Limb (tissue), 2 donors: ENCODE results near the gene IGFBP2.

ENCODE experiments used
- DNase-seq, 2 donors: peaks; one replicate each; pipeline ENCODE4 v3.0.0-alpha.2; 2016; ENCODE audit errors: extremely low spot score in 2 of 2

The IGFBP2 gene

DNA sequence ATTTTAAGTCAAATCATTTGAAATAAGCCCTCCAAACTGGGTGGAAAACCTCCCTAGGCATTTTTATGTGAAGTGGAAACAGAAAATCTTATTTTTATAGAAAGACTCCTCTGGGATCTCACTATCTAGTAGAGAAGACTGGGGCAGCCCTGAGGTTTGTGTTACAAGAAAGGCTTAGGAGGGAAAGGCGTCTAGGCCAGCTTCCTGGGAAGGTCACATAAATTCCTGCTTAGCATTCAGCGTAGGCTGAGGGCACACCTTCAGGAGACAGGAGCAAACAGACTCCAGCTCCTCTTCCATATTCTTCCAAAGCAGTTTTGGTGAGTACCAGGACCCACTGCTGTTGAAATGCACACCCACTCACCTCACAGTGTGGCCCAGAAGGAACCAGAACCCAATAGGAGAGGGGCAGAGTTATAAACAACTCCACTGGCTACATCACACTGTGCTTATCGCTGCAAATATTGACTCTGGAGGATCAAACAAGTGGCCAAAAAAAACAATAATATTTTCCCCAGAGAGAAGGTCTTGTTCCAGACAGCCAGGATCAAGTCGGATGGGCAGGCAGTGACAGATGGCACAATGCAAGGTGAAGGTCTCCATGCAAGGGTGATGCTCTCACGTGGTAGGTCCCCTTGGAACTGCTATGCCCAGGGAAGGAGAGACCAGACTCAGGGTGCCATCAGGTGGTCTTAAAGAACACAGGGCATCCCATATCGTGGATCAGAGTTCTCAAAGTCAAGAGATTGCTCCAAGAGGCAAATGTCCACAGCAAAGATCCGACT is 17.7 kb upstream of the IGFBP2 start:
- DNase-seq, result no peak

DNA sequence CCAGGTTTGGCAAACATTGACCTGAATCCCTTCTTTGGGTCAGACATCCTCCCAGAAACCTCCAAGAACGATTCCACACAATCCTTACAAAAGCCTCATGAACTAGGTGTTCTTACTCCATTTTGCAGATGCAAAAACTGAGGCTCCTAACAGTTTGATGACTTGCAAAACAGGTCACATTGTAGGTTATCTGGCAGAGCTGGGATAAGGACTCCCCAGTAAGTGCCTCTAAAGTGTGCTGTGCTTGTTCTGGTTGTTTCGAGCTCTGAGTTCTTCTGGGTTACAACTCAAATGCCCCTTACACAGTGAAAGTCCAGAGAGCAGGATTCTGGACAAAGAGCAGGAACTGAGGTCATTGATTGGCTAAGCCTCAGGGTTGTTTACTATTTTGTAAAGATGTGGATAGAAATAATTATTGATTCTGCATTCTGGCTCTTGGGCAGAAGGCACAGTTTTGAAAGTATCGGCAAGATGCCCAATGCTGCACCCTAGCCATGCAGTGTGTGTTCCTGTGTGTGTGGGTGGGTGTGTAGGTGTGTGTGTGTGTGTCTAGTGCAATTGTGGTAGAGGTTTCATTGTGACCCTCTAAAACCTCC is 17.0 kb upstream of the IGFBP2 start:
- no peak for DNase-seq

- DNase-seq, result no peak
Observed at GRCh38 chr2:216617159-216617815, 15.9 kb upstream of the IGFBP2 start.

GRCh38 chr2:216618785-216619184 is 14.4 kb upstream of the IGFBP2 start:
- no peak for DNase-seq

DNA sequence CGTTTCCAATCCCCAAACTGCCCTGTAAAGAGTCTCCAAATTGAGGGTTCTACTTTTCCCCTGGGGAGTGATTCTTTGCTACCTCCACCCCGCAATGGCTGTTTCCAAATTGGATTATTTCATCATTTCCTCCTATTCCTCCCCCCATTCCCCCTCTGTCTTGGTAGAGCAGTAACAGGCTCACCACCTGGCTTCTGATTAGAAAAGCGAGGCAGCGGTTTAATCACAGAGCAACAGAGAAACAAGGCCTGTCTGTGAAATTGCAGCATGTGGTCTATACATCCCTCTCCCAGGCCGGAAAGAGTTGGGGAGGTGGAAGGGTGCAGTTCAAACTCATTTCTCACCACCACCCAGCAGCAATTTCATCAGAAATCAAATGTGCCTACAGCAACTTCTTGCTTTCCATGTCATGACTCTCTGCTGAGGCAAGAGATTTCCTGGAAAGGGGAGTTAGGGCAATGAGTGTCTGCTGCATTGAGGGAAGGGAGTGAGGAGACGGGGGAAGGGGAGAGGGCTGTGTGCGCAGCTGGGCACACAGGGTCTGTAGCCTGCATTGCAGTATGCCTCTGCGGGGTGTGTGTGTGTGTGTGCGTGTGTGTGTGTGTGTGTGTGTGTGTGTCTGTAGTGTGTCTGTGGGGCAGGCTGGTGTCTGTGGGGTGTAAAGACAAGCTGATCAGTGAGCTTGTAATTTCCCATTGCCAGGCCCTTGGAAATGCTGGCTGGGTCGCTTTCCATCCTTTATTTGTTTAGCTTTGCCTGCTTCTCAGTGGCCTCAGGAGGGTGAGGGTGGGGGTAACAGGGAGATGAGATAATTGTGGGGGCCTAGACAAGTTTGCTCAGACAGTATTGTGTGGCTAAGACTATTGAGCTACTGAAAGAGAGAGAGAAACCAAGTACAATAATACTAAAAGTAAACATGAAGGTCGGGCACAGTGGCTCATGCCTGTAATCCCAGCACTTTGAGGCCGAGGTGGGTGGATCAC is 13.5 kb upstream of the IGFBP2 start:
- DNase-seq, result peak in 1 of 2 donors; percentile 65

- peak in 1 of 2 donors; percentile 69 for DNase-seq
Observed at GRCh38 chr2:216620786-216621185, 12.4 kb upstream of the IGFBP2 start.

DNA sequence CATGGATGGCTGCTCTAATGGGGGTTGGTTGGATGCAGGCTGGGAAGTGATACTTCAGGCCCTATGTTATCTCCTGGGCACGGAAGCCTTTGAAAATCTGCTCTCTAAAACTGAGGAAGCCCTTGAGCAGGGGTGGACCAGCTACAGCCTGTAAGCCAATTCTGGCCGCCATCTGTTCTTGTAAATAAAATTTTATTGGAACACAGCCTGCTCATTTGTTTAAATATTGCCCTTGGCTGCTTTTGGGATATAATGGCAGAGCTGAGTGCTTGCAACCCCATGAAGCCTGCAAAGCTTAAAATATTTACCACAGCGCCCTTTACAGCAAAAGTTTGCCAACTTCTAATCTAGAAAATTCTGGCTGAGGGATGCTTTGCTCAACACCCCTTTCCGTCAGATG is 11.9 kb upstream of the IGFBP2 start:
- DNase-seq, result no peak

DNA sequence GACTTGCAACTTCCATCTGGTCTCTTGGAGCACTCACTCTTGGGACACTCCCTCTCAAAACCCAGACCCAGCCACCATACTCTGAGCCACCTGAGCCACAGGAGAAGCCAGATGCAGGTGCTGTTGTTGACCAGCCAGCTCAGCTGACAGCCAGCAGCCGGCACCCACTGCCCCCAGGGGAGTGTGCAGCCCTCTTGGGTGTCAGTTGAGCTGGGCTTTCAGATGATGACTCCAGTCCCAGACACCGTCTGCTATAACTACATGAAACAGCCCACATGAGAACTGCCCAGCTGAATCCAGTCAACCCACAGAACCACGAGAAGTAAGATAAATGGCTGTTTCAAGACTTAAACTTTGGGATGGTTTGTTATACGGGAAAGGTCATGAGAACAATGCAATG is 10.7 kb upstream of the IGFBP2 start:
- DNase-seq, result no peak

- DNase-seq, result no peak
Observed at GRCh38 chr2:216624251-216624650, 9.0 kb upstream of the IGFBP2 start.

DNA sequence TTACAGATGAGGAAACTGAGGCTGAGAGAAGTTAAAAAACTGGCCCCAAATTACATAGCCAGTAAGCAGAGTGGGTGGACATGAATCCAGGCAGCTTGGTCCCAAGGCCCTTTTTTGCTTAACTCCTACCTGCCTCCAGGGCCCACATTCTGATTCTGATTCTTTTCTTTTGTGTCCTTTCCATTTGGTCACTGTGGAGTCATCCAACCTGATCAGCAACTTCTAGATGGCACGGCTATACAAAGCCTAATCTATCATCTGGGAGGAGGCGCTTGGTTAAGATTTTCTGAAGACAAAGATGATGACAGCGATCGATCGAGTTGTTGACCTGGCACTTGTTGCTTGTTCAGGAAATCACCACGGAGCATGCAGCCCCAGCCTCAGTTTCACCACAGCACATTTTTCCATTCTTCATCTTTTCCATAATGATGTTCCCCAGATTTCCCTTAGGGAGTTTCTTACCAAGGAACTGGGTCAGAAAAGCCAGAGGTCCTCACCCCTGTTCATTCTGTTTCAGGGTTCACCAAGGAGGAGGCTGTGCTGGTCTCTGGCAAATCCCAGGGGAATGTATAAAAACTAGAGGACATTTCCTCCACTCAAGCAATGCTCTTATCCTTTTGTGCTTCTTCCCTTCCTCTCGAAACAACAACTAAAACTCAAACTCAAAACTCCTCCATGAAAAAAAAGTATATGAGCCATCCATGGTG is 6.9 kb upstream of the IGFBP2 start:
- DNase-seq, result no peak

DNA sequence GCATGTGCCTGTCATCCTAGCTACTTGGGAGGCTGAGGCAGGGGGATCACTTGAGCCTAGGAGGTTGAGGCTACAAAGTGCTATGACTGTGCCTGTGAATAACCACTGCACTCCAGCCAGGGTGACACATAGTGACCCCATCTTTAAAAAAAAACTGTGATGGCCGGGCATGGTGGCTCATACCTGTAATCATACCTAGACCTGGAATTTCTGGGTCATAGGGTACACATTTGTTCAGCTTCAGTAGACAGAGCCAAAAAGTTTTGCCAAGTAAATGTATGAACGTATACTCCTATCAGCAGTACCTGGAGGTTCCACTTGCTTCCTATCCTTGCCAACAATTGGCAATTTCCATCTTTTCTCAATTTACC is 6.4 kb upstream of the IGFBP2 start:
- DNase-seq, result no peak

DNA sequence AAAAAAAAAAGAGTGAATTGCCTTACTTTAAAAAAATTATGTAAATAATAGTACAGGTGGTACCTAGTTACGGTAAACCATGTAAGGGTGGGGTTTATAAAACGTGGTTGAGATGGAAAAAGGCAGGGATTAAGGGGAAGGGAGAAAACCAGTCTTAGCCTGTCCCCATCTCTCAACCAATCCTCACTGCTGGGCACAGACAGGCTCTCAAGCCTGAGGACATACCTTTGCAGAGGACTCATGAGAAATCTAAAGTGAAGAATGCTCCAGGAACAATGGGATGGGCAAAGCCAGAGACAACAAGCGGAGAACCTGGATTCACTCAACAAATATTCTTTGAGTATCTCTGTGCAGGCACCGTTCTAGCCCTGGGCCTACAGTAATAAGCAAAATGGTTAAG is 3.4 kb upstream of the IGFBP2 start:
- DNase-seq, result no peak

DNA sequence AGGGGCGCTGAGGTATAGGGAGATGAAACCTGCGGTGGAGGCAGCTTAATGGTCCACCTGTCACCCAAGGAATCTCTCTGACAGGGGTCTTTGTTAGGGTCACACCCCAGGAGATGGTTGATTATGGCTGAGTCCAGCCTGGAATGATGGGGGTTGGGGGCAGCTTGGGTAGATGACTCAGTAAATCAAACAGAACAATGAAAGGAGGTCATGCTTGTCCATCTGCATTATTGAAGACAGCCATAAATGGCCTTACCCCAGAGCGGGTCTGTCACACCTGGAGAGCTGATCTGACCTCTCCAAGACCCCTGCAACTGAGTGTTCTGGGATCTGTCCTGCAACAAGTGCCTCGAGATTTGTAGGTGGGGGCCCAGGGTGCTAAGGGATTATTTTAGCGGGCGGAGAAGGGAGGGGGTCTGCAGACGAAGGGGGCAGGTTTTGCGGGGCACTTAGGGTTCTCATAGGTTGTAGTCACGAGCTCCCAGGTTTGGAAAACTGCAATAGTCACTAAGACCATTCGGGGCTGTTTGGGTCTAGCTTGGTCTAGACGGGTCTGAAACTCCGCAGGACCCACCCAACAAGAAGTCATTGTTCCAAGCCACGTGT is 771 bp upstream of the IGFBP2 start:
- no peak for DNase-seq

GRCh38 chr2:216633616-216634369 is 573 bp downstream of the IGFBP2 start:
- DNase-seq, result peak in 1 of 2 donors; percentile 61

DNA sequence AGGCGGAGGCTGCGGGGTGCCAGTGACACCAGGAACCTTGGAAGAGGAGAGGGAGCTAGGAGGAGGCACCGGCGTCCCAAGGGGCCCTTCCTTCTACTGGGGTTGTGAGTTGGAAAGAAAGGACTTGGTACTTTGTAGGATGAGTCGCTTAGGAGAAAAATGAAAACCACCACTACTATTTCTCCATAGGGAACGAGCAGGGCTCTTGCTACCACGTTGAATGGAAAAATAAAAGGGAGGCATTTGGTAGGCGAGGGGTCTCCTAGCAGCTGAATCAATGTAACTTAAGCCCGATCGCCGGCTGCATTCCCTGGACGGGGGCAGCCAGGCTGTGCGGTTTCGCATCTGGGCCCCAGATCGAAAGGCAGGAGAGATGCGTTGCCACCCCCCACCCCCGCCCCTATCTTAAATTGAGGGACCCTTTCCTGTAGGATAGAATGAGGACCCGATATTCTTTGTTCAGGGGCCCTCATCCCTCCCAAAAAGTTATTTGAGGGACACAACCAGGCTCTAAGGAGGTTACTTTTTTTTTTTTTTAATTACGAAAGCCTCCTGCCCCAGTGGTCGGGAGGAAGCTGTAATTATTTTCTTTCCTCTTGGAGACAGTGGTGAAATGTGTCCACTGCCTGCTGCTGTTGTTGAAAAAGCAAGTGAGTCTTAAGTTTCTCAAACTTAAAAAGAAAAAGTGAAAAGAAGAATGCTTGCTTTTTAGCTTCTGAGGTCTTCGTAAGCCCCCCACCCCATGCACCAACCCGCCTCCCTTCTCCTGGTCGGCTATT is 1.3 kb downstream of the IGFBP2 start:
- no peak for DNase-seq

DNA sequence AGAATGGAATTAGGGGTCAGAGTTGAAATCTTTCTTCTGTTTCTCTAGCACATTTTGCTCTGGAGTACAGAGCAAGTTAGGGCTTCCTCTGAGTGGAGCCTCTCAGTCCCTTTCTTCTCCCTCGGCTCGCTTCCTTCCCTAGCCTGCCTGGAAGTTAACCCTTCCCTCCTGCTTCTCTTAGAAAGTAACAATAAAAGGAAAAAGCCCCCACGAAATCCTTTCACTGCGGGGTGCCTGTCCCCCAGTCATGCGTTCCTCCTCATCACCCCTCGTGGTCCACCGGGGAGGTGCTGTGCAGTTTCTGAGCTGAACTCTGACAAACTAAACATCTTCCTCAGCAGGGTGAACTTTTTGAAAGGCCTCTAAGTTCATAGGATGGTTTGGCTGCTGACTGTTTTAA is 2.0 kb downstream of the IGFBP2 start:
- DNase-seq, result no peak

DNA sequence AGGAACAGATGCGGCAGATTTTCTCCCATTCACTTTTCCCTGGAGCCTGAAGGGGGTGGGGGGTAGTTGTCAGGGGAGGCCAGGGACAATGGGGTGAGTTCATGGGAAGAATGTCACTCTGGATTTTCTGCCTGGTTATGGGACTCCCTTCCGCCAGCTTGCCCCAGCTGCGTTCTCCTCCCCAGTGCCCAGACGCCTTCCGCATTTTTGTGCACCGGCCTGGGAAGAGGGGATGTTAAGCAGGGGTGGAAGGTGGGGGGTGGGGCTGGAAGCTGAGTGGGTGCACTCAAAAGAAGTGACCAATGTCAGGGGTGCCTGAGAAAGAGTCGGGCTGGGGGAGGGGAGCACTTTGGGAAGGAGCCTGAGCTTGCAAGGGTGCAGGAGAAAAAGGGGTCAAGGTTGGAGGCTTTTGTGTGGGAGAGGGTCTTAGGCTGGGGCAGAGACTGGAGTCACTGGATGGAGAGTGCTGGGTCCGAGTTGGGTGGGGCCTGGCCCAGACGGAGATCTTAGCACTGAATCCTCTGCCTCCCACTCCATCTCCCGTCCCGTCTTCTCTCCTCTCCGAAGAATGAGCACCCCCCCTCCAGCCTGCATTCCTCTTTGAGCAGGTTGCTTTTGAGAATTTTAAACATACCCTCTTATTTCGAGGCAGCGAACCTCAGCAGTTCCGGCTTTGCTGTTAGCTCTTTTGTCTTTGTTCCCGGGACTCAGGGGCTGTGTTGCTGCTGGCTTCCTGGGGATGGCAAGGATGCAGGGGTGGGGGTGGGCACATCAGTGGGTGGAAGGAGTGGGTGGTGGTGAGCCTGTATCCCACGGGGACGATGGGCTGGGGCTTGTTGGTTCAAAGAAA is 2.7 kb downstream of the IGFBP2 start:
- DNase-seq, result peak in 1 of 2 donors; percentile 68
